B cell (primary cell): ENCODE measurements around the gene GPC5. TPM values are rescaled to one million over a fixed set of nuclear protein-coding genes. Genes with fewer than 3 reads are reported as not detected.

ENCODE experiments used
- ATAC-seq: fragments of 200-7000 bp; cut with Tn5 transposase; one replicate; pipeline ENCODE4 v1.10.0; 2021; ENCODE audit warnings: low read depth, mild to moderate bottlenecking, moderate number of reproducible peaks, moderate library complexity
- CTCF ChIA-PET: fragments of 350-600 bp; sonication (Branson Sonifier 250); formaldehyde crosslinking; loops from one replicate; lab custom pipeline; 2021; ENCODE audit warnings: antibody characterized with exemption, inconsistent platforms; lab: Charles Lee
- POLR2A ChIA-PET: fragments of 350-600 bp; sonication (Branson Sonifier 250); formaldehyde crosslinking; loops from one replicate; lab custom pipeline; 2021; ENCODE audit warnings: antibody characterized with exemption; lab: Charles Lee
- DNase-seq: peaks from one replicate; pipeline ENCODE4 v3.0.0; 2013
- H2AFZ ChIP-seq: 2 replicates; pipeline ENCODE4 v1.6.1; 2012; ENCODE audit warnings: mild to moderate bottlenecking, low read depth, low read length; ENCODE audit not compliant: insufficient read depth, poor library complexity, severe bottlenecking
- H3K27ac ChIP-seq, 2 donors: 1 replicate in 1 of 2; 2 replicates in 1 of 2; pipeline ENCODE4 v1.5.1; 2012 to 2013; ENCODE audit warnings: low read length in 2 of 2, mild to moderate bottlenecking in 2 of 2, moderate library complexity in 1 of 2
- H3K27me3 ChIP-seq, 4 experiments: fragments of 200-600 bp in 1 of 4; sonication (generic) in 1 of 4; replicated peaks in 1 of 4; 1 replicate in 2 of 4; 2 replicates in 2 of 4; pipeline versions ENCODE4 v1.6.1 to v1.7.0; 2013 to 2016; ENCODE audit warnings: low read length in 3 of 4, mild to moderate bottlenecking in 2 of 4, mixed read lengths in 1 of 4, moderate library complexity in 1 of 4; ENCODE audit not compliant: insufficient read depth in 4 of 4, control insufficient read depth in 3 of 4; ENCODE audit errors: control extremely low read depth in 1 of 4
- H3K36me3 ChIP-seq, 2 experiments: replicated peaks in 1 of 2; 1 replicate in 1 of 2; 2 replicates in 1 of 2; pipeline versions ENCODE4 v1.6.1 to v1.7.1; 2013; ENCODE audit warnings: low read length in 1 of 2; ENCODE audit not compliant: insufficient read depth in 2 of 2, control insufficient read depth in 1 of 2; ENCODE audit errors: control extremely low read depth in 1 of 2, extremely low read depth in 1 of 2
- H3K4me1 ChIP-seq, 2 donors: fragments of 200-600 bp in 1 of 2; sonication (generic) in 1 of 2; 1 replicate in 1 of 2; 2 replicates in 1 of 2; pipeline versions ENCODE4 v1.5.1 to v1.6.1; 2013 to 2017; ENCODE audit warnings: low read length in 2 of 2; ENCODE audit not compliant: control insufficient read depth in 2 of 2, insufficient read depth in 2 of 2
- H3K4me2 ChIP-seq: replicated peaks from 2 replicates; pipeline ENCODE3; 2012; ENCODE audit warnings: mild to moderate bottlenecking, low read depth, low read length; ENCODE audit not compliant: poor library complexity, severe bottlenecking
- H3K4me3 ChIP-seq, 5 experiments: fragments of 200-600 bp in 1 of 5; sonication (generic) in 1 of 5; 1 replicate in 3 of 5; 2 replicates in 2 of 5; pipeline versions ENCODE4 v1.5.1 to v1.7.0; 2011 to 2016; ENCODE audit warnings: low read length in 4 of 5, mild to moderate bottlenecking in 4 of 5, low read depth in 2 of 5, control low read depth in 1 of 5, moderate library complexity in 1 of 5; ENCODE audit not compliant: insufficient read depth in 1 of 5; ENCODE audit errors: control extremely low read depth in 1 of 5, extremely low read depth in 1 of 5
- H3K79me2 ChIP-seq: fragments of 200-600 bp; sonication (generic); one replicate; pipeline ENCODE4 v1.6.0; 2016; ENCODE audit warnings: low read length; ENCODE audit not compliant: control insufficient read depth, insufficient read depth
- H3K9ac ChIP-seq: fragments of 200-600 bp; sonication (generic); 2 replicates; pipeline ENCODE4 v1.6.1; 2017; ENCODE audit warnings: mild to moderate bottlenecking, low read length, moderate library complexity
- H3K9me3 ChIP-seq, 3 donors: one replicate each; pipeline versions ENCODE4 v1.6.1 to v1.7.1; 2013; ENCODE audit warnings: low read length in 2 of 3; ENCODE audit not compliant: control insufficient read depth in 2 of 3, insufficient read depth in 1 of 3; ENCODE audit errors: control extremely low read depth in 1 of 3
- H4K20me1 ChIP-seq: 2 replicates; pipeline ENCODE4 v1.6.0; 2012; ENCODE audit warnings: mild to moderate bottlenecking, low read length; ENCODE audit not compliant: insufficient read depth, control insufficient read depth, poor library complexity, severe bottlenecking
- H3K27ac Mint-ChIP-seq: one replicate; pipeline ENCODE4 v1.8.0; 2021; ENCODE audit warnings: mixed read lengths
- H3K27me3 Mint-ChIP-seq: one replicate; pipeline ENCODE4 v1.8.0; 2021; ENCODE audit warnings: mixed read lengths
- H3K4me1 Mint-ChIP-seq: one replicate; pipeline ENCODE4 v1.8.0; 2021; ENCODE audit warnings: mixed read lengths
- H3K4me3 Mint-ChIP-seq: one replicate; pipeline ENCODE4 v1.8.0; 2021; ENCODE audit warnings: mixed read lengths
- H3K9me3 Mint-ChIP-seq: one replicate; pipeline ENCODE4 v1.8.0; 2022; ENCODE audit warnings: mixed read lengths; ENCODE audit not compliant: insufficient read depth
- EZH2 ChIP-seq: IDR thresholded peaks from 2 replicates; pipeline ENCODE4 v1.6.1; 2012; ENCODE audit warnings: borderline replicate concordance, low read depth, mild to moderate bottlenecking, moderate library complexity, low read length; ENCODE audit not compliant: insufficient read depth, poor library complexity, severe bottlenecking
- WGBS: methylation state at CpG from one replicate; pipeline ENCODE4 v1.1.5; 2013; ENCODE audit warnings: missing lambda C conversion rate; ENCODE audit not compliant: insufficient coverage; 5-methylcytosine and 5-hydroxymethylcytosine counted together
- intact Hi-C: fragments of 100-400 bp; cut with micrococcal nuclease; formaldehyde crosslinking; loops from one replicate; pipeline ENCODE4 v1.10.0; 2022
- polyA plus RNA-seq: library from polyadenylated mRNA; depleted of rRNA; stranded (reverse); fragments of >200 nt; gene quantifications from 2 replicates; pipeline ENCODE4 v1.2.3, GENCODE V29; 2012
- total RNA-seq, 2 donors: library from RNA; stranded (reverse); fragments of 120-200 nt in 1 of 2; gene quantifications; 1 replicate in 1 of 2; 2 replicates in 1 of 2; pipeline versions ENCODE4 v1.2.3 to v1.2.4, GENCODE V29; 2013 to 2022
- TF ChIP-seq, protein P1 (sequence below): fragments of 200-600 bp; IDR thresholded peaks from one replicate; pipeline ENCODE4 v1.8.0; 2022; ENCODE audit warnings: antibody characterized with exemption, mild to moderate bottlenecking

The GPC5 gene
- total and polyA plus RNA-seq, 2 donors (not counting 1 experiment from before 2014, with no cell fraction given) = 0.15 to 0.30 TPM

DNA sequence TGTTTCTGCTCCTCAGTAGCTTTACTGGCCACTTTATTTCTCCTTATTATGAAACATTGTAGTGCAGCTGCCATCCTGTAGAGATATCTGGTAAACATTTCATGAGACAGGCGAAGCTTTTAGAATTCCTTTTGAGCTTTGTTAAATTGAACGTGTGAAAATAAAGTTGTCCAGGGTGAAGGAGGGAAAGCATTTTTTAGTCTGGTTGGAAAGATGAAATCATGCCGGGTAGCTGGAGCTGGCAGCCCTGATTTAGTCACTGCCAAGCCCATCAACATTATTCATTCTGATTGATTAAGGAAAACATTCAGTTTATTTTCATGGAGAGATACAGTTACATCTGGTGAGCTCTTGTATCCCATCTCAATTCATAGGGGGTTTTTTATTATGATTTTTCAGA is 1502.0 kb downstream of the GPC5 start:
- ChIA-PET POLR2A (no interaction called here), CTCF (no interaction called here)
- no peak overlapping the region for H3K4me3 Mint-ChIP-seq
- Histone ChIP-seq H3K4me1 (no peaks in the 10 kb centered on the region), H3K9me3 (peaks cover 0 to 3% (median 3%) of the 10 kb centered on the region in 3 donors), H3K27ac (no peak overlapping the region), H3K4me2 (no peak overlapping the region), H2AFZ (no peak overlapping the region), H4K20me1 (no peaks in the 10 kb centered on the region), H3K79me2 (no peaks in the 10 kb centered on the region), H3K9ac (no peak overlapping the region), H3K27me3 (no peaks in the 10 kb centered on the region), H3K4me3 (no peak overlapping the region), H3K36me3 (no peaks in the 10 kb centered on the region)
- intact Hi-C loops = no loop called here
- DNase-seq (no peak), ATAC-seq (no peak)
- no peaks in the 10 kb centered on the region for H3K27me3 Mint-ChIP-seq
- TF ChIP-seq, protein P1, sequence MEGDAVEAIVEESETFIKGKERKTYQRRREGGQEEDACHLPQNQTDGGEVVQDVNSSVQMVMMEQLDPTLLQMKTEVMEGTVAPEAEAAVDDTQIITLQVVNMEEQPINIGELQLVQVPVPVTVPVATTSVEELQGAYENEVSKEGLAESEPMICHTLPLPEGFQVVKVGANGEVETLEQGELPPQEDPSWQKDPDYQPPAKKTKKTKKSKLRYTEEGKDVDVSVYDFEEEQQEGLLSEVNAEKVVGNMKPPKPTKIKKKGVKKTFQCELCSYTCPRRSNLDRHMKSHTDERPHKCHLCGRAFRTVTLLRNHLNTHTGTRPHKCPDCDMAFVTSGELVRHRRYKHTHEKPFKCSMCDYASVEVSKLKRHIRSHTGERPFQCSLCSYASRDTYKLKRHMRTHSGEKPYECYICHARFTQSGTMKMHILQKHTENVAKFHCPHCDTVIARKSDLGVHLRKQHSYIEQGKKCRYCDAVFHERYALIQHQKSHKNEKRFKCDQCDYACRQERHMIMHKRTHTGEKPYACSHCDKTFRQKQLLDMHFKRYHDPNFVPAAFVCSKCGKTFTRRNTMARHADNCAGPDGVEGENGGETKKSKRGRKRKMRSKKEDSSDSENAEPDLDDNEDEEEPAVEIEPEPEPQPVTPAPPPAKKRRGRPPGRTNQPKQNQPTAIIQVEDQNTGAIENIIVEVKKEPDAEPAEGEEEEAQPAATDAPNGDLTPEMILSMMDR = no peak
- no peak for TF ChIP-seq EZH2
- no peaks in the 10 kb centered on the region for H3K4me1 Mint-ChIP-seq
- no CpG with 5 or more reads among the region's 3 CpGs for WGBS
- no peak overlapping the region for H3K27ac Mint-ChIP-seq
- peaks cover 7% of the 10 kb centered on the region for H3K9me3 Mint-ChIP-seq

DNA sequence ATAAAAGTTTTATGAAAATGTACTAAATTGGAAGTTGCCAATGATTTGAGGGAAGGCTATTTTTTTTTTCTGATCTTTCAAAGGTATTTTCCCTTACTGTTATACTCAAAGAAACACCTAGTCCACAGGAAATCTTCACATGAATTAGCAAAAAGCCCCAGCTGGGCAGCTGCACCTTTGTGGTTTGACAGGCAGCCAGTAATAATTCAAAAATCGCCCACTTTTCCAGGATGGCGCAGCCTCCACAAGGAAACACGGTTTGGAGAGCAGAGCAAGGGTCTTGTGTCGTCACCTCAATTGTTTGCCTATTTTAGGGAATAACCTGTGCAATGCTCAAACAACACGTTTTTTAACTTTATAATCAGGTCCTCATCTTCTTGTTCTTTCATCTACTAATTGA is 1503.3 kb downstream of the GPC5 start:
- H3K36me3 ChIP-seq = no peaks in the 10 kb centered on the region
- TF ChIP-seq, protein P1 = no peak
- no peak for TF ChIP-seq EZH2
- H3K4me1 Mint-ChIP-seq = no peaks in the 10 kb centered on the region
- no peak overlapping the region for H3K27ac ChIP-seq
- H3K4me2 ChIP-seq = no peak overlapping the region
- no peak overlapping the region for H3K9ac ChIP-seq
- intact Hi-C loops = no loop called here
- WGBS = 82% methylated on average over 4 of the region's 5 CpGs
- H3K9me3 ChIP-seq = peaks cover 0 to 5% (median 3%) of the 10 kb centered on the region in 3 donors
- no peaks in the 10 kb centered on the region for H3K27me3 Mint-ChIP-seq
- H2AFZ ChIP-seq = no peak overlapping the region
- H3K4me3 ChIP-seq = no peak overlapping the region
- no peaks in the 10 kb centered on the region for H3K27me3 ChIP-seq
- no peaks in the 10 kb centered on the region for H4K20me1 ChIP-seq
- DNase-seq = no peak
- ChIA-PET CTCF (no interaction called here), POLR2A (no interaction called here)
- no peaks in the 10 kb centered on the region for H3K79me2 ChIP-seq
- no peak overlapping the region for H3K27ac Mint-ChIP-seq
- ATAC-seq = no peak
- H3K4me3 Mint-ChIP-seq = no peak overlapping the region
- no peaks in the 10 kb centered on the region for H3K4me1 ChIP-seq
- H3K9me3 Mint-ChIP-seq = peaks cover 5% of the 10 kb centered on the region
